Measurements from ENCODE around the gene B4GAT1. TPM values are rescaled to one million over a fixed set of nuclear protein-coding genes. Genes with fewer than 3 reads are reported as not detected.
A peak's percentile ranks its signal among the peaks of the same experiment; 100 is the strongest.

Gene B4GAT1
- total RNA-seq (2021) (22.8 and 28.5 TPM in 2 replicates), Bru-seq, nascent RNA (percentile 40 among the genes with signal in this experiment), BruChase-seq, experiment 1, labeled RNA remaining after a 2-hour chase (percentile 66 among the genes with signal in this experiment), BruChase-seq, experiment 2, labeled RNA remaining after a 6-hour chase (percentile 84 among the genes with signal in this experiment)
- long read RNA-seq, transcript B4GAT1-201 (2 exons, 2,072 nt): major isoform, 51 of 154 reads
- long read RNA-seq, partial matches to known transcripts: 0 of 154 reads
- long read RNA-seq, other reads (novel, unspliced or antisense): 103 of 154 reads

DNA sequence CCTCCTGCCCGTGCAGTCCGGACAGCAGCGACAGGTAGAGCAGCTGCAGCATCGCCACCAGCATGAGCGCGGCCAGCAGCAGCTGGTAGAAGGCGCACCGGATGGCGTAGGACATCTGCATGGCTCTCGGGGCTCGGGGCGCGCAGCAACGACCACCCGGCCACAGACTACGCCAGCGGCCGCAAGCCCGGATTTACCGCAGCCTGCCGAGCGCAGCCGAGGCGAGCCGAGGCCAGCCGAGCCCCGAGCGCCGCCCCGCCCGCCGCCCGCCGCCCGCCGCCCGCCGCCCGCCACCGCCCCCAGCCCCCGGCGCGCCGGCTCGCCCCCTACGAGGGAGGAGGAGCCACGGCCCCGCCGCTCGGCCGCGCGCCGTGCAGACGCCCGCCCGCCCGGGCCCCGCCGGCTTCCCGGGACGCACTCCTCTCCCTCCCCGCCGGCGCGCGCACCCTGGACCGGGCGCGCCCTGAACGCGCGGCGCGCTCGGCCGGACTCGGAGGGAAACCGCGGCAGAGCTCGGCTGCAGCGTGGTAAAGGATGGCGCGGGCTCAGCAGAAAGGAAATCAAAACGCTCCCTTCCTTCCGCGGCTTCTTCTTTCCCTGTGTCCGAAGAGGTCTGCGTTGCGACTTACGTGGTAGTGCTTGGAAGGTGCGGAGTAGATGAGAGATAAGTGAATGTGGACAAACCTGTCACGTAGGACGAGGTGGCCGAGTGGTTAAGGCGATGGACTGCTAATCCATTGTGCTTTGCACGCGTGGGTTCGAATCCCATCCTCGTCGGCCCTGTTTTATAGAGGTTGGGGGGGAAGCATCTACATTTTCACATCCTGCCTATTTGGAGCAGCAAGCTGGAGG, at the start of gene B4GAT1:
B4GAT1 (minus strand) TSS at position 205 of the 852 bp plus-strand sequence; CDS start at position 121, 84 bp downstream.
- Histone ChIP-seq H3K4me3 (peak within 1 kb of the TSS; percentile 100), H3K36me3 (ENCODE audit: low read depth) (no peaks in the 10 kb centered on the region), H4K20me1 (ENCODE audit: insufficient read depth) (peaks cover 10% of the 10 kb centered on the region), H3K27ac (peak within 1 kb of the TSS; percentile 16; the same call in 1 of the 2 replicates), H3K9me2 (ENCODE audit: insufficient read depth) (no peaks in the 10 kb centered on the region), H3K4me2 (peak within 1 kb of the TSS; percentile 87), H3K9me3 (ENCODE audit: insufficient read depth, low read depth) (no peaks in the 10 kb centered on the region), H3K27me3 (ENCODE audit: insufficient read depth, low read depth) (no peaks in the 10 kb centered on the region), H2AFZ (peak within 1 kb of the TSS; percentile 100), H3F3A (ENCODE audit: insufficient read depth, low read depth) (peaks cover 45% of the 10 kb centered on the region), H3K4me1 (replicated peaks; ENCODE audit: insufficient read depth) (peaks cover 34% of the 10 kb centered on the region), H3K79me2 (ENCODE audit: low read depth) (peaks cover 38% of the 10 kb centered on the region)
- ChIA-PET POLR2A (ENCODE audit: unreplicated experiment) (interaction anchor here (0.5 to 1.7 kb wide), 4 partner anchors 13 to 542 kb away, joined by 3 to 11 read pairs (median 8); no protein-coding TSS in a partner anchor), CTCF (interaction anchor here (0.6 kb wide), 1 partner anchor 23 kb away, joined by 15 read pairs; no protein-coding TSS in a partner anchor)
- peak; percentile 88 to 94 for DNase-seq
- BruUV-seq (replicated peaks): no TSS peak
- intact Hi-C loops (cut with micrococcal nuclease; ENCODE audit: unreplicated experiment): loop anchor here (1.0 kb wide), 1 partner anchor 79 kb away; the partner anchor contains the start of gene RAB1B
- TF ChIP-seq CTCF (conservative IDR thresholded peaks at IDR 0.05): no peak
- TF ChIP-seq EZH2 (IDR thresholded peaks at IDR 0.05; ENCODE audit: low read depth): no peak

DNA sequence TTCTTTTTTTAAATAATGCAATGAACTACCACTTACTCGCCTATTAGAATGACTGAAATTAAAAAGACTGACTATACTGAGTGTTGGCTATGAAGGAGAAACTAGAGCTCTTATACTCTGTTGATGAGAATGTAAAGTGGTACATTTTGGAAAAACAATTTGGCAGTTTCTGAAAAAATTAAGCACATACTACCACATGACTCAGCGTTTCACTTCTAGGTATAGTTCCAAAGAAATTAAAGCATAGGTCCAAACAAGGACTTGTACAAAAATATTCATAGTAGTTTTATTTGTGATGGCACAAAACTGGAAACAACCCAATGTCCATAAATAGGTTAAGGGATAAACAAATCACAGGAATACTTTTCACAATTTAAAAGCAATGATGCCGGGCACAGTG, 46.5 kb upstream of the B4GAT1 start:
- TF ChIP-seq CTCF (conservative IDR thresholded peaks at IDR 0.05) (no peak), EZH2 (IDR thresholded peaks at IDR 0.05; ENCODE audit: low read depth) (no peak)
- Histone ChIP-seq H3F3A (ENCODE audit: insufficient read depth, low read depth) (peaks cover 5% of the 10 kb centered on the region; the same call in 1 of the 2 replicates), H3K79me2 (ENCODE audit: low read depth) (no peaks in the 10 kb centered on the region), H3K9me2 (ENCODE audit: insufficient read depth) (no peaks in the 10 kb centered on the region), H4K20me1 (ENCODE audit: insufficient read depth) (no peaks in the 10 kb centered on the region), H3K4me1 (replicated peaks; ENCODE audit: insufficient read depth) (no peaks in the 10 kb centered on the region), H3K4me2 (no peak overlapping the region), H3K4me3 (no peak overlapping the region), H3K36me3 (ENCODE audit: low read depth) (no peaks in the 10 kb centered on the region), H3K27me3 (ENCODE audit: insufficient read depth, low read depth) (peaks cover 16% of the 10 kb centered on the region; the same call in 1 of the 2 replicates), H3K27ac (no peak overlapping the region), H2AFZ (no peak overlapping the region), H3K9me3 (ENCODE audit: insufficient read depth, low read depth) (no peaks in the 10 kb centered on the region)
- POLR2A ChIA-PET (ENCODE audit: unreplicated experiment): no interaction called here
- intact Hi-C loops (cut with micrococcal nuclease; ENCODE audit: unreplicated experiment): no loop called here
- no TSS peak for BruUV-seq (replicated peaks)
- CTCF ChIA-PET: interaction anchor here (0.6 kb wide), 1 partner anchor 277 kb away, joined by 4 read pairs; no protein-coding TSS in a partner anchor
- no peak for DNase-seq

DNA sequence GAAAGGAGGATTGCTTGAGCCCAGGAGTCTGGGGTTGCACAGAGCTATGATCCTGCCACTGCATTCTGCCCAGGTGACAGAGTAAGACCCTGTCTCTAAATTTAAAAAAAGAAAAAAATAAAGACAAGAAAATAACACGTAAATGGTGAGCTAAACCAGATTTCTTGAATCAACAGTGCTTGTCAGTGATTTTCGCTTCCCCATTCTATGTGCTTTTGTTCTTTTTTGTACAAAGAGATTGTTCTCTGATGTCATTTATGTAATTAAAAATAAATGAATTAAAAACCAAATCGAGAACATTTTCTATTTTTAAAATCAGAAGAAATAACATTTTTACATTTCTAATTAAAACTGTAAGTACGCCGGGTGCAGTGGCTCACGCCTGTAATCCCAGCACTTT, 43.9 kb upstream of the B4GAT1 start:
- H3K9me3 ChIP-seq (ENCODE audit: insufficient read depth, low read depth): no peaks in the 10 kb centered on the region
- no peak overlapping the region for H3K27ac ChIP-seq
- intact Hi-C loops (cut with micrococcal nuclease; ENCODE audit: unreplicated experiment): no loop called here
- no peak overlapping the region for H2AFZ ChIP-seq
- no peak for DNase-seq
- TF ChIP-seq EZH2 (IDR thresholded peaks at IDR 0.05; ENCODE audit: low read depth) (no peak), CTCF (conservative IDR thresholded peaks at IDR 0.05) (no peak)
- peaks cover 16% of the 10 kb centered on the region; the same call in 1 of the 2 replicates for H3K27me3 ChIP-seq (ENCODE audit: insufficient read depth, low read depth)
- BruUV-seq (replicated peaks): no TSS peak
- no peak overlapping the region for H3K4me2 ChIP-seq
- H3K4me3 ChIP-seq: no peak overlapping the region
- peaks cover 5% of the 10 kb centered on the region; the same call in 1 of the 2 replicates for H3F3A ChIP-seq (ENCODE audit: insufficient read depth, low read depth)
- H3K79me2 ChIP-seq (ENCODE audit: low read depth): no peaks in the 10 kb centered on the region
- ChIA-PET POLR2A (ENCODE audit: unreplicated experiment) (no interaction called here), CTCF (no interaction called here)
- H4K20me1 ChIP-seq (ENCODE audit: insufficient read depth): no peaks in the 10 kb centered on the region
- H3K4me1 ChIP-seq (replicated peaks; ENCODE audit: insufficient read depth): no peaks in the 10 kb centered on the region
- H3K36me3 ChIP-seq (ENCODE audit: low read depth): no peaks in the 10 kb centered on the region
- no peaks in the 10 kb centered on the region for H3K9me2 ChIP-seq (ENCODE audit: insufficient read depth)
